Pancreas (tissue), 10 donors: ENCODE measurements around the gene AKT1S1. TPM values are rescaled to one million over a fixed set of nuclear protein-coding genes. Genes with fewer than 3 reads are reported as not detected.
"Not testable (repeated sequence)": the region's sequence is repeated elsewhere in the genome, so short reads cannot be mapped to it uniquely, and the experiment has no call there.

ENCODE experiments used
- ATAC-seq, 4 donors: fragments of 200-7000 bp; cut with Tn5 transposase; one replicate each; pipeline versions ENCODE4 v1.8.0 to v1.9.1; 2020; ENCODE audit warnings: mild to moderate bottlenecking in 4 of 4, moderate library complexity in 4 of 4
- DNase-seq, 6 donors: peaks; one replicate each; pipeline ENCODE4 v3.0.0-alpha.2; 2020
- FAIRE-seq: peaks from 2 replicates; lab custom pipeline; 2012; peaks lifted over from hg19 to GRCh38; lab: Jason Lieb, UNC
- H3K27ac ChIP-seq, 4 donors: fragments of 200-600 bp; sonication (generic); 1 replicate in 3 of 4; 2 replicates in 1 of 4; pipeline versions ENCODE4 v1.5.0 to v1.8.0; 2020
- H3K27me3 ChIP-seq, 4 donors: fragments of 200-600 bp; one replicate each; pipeline ENCODE4 v1.8.0; 2021
- H3K36me3 ChIP-seq, 3 donors: fragments of 200-600 bp; sonication (generic) in 1 of 3; one replicate each; pipeline versions ENCODE4 v1.5.0 to v1.8.0; 2020 to 2021
- H3K4me1 ChIP-seq, 3 donors: fragments of 200-600 bp; one replicate each; pipeline ENCODE4 v1.8.0; 2021
- H3K4me3 ChIP-seq, 4 donors: fragments of 200-600 bp; sonication (generic) in 2 of 4; one replicate each; pipeline versions ENCODE4 v1.5.0 to v1.8.0; 2020 to 2021
- H3K9me3 ChIP-seq, 4 donors: fragments of 200-600 bp; one replicate each; pipeline ENCODE4 v1.8.0; 2021
- CTCF ChIP-seq, 4 donors: fragments of 200-600 bp; sonication (generic) in 3 of 4; IDR thresholded peaks; one replicate each; pipeline versions ENCODE4 v1.5.0 to v1.8.0; 2021; ENCODE audit warnings: antibody characterized with exemption in 4 of 4
- WGBS, 2 donors: extraction: QIAGEN DNeasy Blood & Tissue Kit; methylation state at CpG; one replicate each; pipeline ENCODE4 v1.1.7; 2013; 5-methylcytosine and 5-hydroxymethylcytosine counted together
- intact Hi-C, 3 donors: fragments of 100-400 bp; cut with DNase I; formaldehyde crosslinking; loops; one replicate each; pipeline versions ENCODE4 v1.11.1 to v1.14.2; 2022
- microRNA-seq, 2 donors: library from miRNA; unstranded; fragments of <30 nt; microRNA quantifications; one replicate each; pipeline versions ENCODE4 to v1.1.0, GENCODE V29; 2019 to 2020
- polyA plus RNA-seq, 2 donors: library from polyadenylated mRNA; stranded (reverse); fragments of 200-250 nt; gene quantifications; one replicate each; pipeline ENCODE4 v1.2.3, GENCODE V29; 2013
- total RNA-seq, 6 donors: library from RNA; stranded (reverse); fragmentation: NEBNext Ultra II Directional in 4 of 6; extraction: Animal tissue kit (Norgen Biotek cat#: 25700) in 4 of 6; gene quantifications; one replicate each; pipeline versions ENCODE4 v1.2.1 to v1.2.4, GENCODE V29; 2021 to 2023
- donor health status: healthy with polysubstance abuse.
- donor health status: DM: no; HTN: no; CAD: no; lungs with moderate emphysema.
- donor health status: DM: no; HTN: no; CAD: no.
- donor health status: control.
- donor health status: control.
- donor health status: Bipolar disorder and iron deficiency.
- donor health status: DM: yes; HTN: yes; CAD: no.
- donor health status: DM: no; HTN: no; CAD: no.
- donor health status: DM: no; HTN: no; CAD: no.
- donor health status: DM: yes; HTN: yes; CAD: no.

The AKT1S1 gene
- total and polyA plus RNA-seq, 8 donors, result 13.8 to 31.1 (median 18.1) TPM

- DNase-seq, result no peak
- Histone ChIP-seq H3K36me3 (peaks cover 0 to 13% (median 0%) of the 10 kb centered on the region in 3 donors), H3K9me3 (no peaks in the 10 kb centered on the region), H3K27ac (no peak overlapping the region), H3K4me1 (peaks cover 18 to 23% (median 20%) of the 10 kb centered on the region in 3 donors), H3K4me3 (no peak overlapping the region), H3K27me3 (no peaks in the 10 kb centered on the region)
- TF ChIP-seq CTCF (IDR thresholded peaks at IDR 0.05), result no peak
- FAIRE-seq, result no peak
- ATAC-seq, result peak in 1 of 4 donors; percentile 9
- WGBS, 2 donors, result 82 to 84% methylated on average over 12 of the region's 12 CpGs
- intact Hi-C loops, result no loop called here
These were observed 53.7 kb downstream of the AKT1S1 start for GRCh38 chr19:49823472-49823871.

- TF ChIP-seq CTCF (IDR thresholded peaks at IDR 0.05), result no peak
- no peaks in the 10 kb centered on the region for H3K27me3 ChIP-seq
- peaks cover 22 to 30% (median 23%) of the 10 kb centered on the region in 3 donors for H3K4me1 ChIP-seq
- intact Hi-C loops, result no loop called here
- ATAC-seq (peak in 3 of 4 donors; percentile 8 to 33 (median 29)), DNase-seq (peak in 3 of 6 donors; percentile 55 to 75 (median 72)), FAIRE-seq (no peak)
- 31% methylated on average over 10 of the region's 10 CpGs for WGBS, 2 donors
- no peaks in the 10 kb centered on the region for H3K9me3 ChIP-seq
- peak overlapping the region; percentile 17 to 99 (median 50) for H3K27ac ChIP-seq
- H3K4me3 ChIP-seq, result no peak overlapping the region
- peaks cover 0 to 13% (median 0%) of the 10 kb centered on the region in 3 donors for H3K36me3 ChIP-seq
These were observed 57.0 kb downstream of the AKT1S1 start for GRCh38 chr19:49820125-49820524.

GRCh38 chr19:49819452-49820115 is 57.6 kb downstream of the AKT1S1 start:
- FAIRE-seq, ATAC-seq, H3K27me3 ChIP-seq, H3K9me3 ChIP-seq, intact Hi-C loops: not testable (repeated sequence)
- DNase-seq, result peak in 1 of 6 donors; percentile 62
- Histone ChIP-seq H3K4me1 (peaks cover 22 to 30% (median 23%) of the 10 kb centered on the region in 3 donors), H3K36me3 (peaks cover 0 to 13% (median 0%) of the 10 kb centered on the region in 3 donors), H3K4me3 (peak overlapping the region in 2 of 4 donors; percentile 55 to 65), H3K27ac (peak overlapping the region; percentile 17 to 99 (median 35))
- WGBS, 2 donors, result 39 to 50% methylated on average over 7 of the region's 7 CpGs

Small RNA genes within 50 kb of the gene (microRNA-seq; reads per million reads assigned to microRNA genes)
- gene MIR4749 (0.59 to 0.77 reads per million in 2 donors), gene MIR4750 (0 to 0.59 reads per million in 2 donors), gene MIR6800 (0 to 0.59 reads per million in 2 donors)

Other genes starting within 250 kb of the AKT1S1 start
- 10 to 100 TPM in 2 of 6 donors, 1 to 10 TPM in 4; 5.5 to 24.4 (median 7.5) TPM for gene RRAS, start 237.2 kb downstream of the AKT1S1 start, total RNA-seq
- gene RRAS, start 237.2 kb downstream of the AKT1S1 start, polyA plus RNA-seq, result 10 to 100 TPM; 27.2 to 42.9 TPM
- gene SCAF1, start 235.1 kb downstream of the AKT1S1 start, total RNA-seq, result 10 to 100 TPM; 17.3 to 34.8 (median 28.3) TPM
- gene SCAF1, start 235.1 kb downstream of the AKT1S1 start, polyA plus RNA-seq, result 10 to 100 TPM; 17.8 to 30.4 TPM
- 10 to 100 TPM; 34.4 to 66.0 (median 44.7) TPM for gene IRF3, start 211.5 kb downstream of the AKT1S1 start, total RNA-seq
- gene IRF3, start 211.5 kb downstream of the AKT1S1 start, polyA plus RNA-seq, result 100 to 1,000 TPM; 213 to 289 TPM
- gene BCL2L12, start 211.4 kb downstream of the AKT1S1 start, total RNA-seq, result 10 to 100 TPM in 2 of 6 donors, 1 to 10 TPM in 4; 6.0 to 12.0 (median 9.6) TPM
- gene BCL2L12, start 211.4 kb downstream of the AKT1S1 start, polyA plus RNA-seq, result 10 to 100 TPM; 16.2 to 16.5 TPM
- 10 to 100 TPM; 27.2 to 61.1 (median 43.3) TPM for gene PRMT1, start 200.1 kb downstream of the AKT1S1 start, total RNA-seq
- 10 to 100 TPM; 95.3 to 98.7 TPM for gene PRMT1, start 200.1 kb downstream of the AKT1S1 start, polyA plus RNA-seq
- under 1 TPM; 0.28 to 1.00 (median 0.58) TPM for gene ADM5, start 187.8 kb downstream of the AKT1S1 start, total RNA-seq
- 1 to 10 TPM; 2.4 to 2.5 TPM for gene ADM5, start 187.8 kb downstream of the AKT1S1 start, polyA plus RNA-seq
- 1 to 10 TPM in 4 of 6 donors, under 1 TPM in 2; 0.28 to 5.6 (median 2.1) TPM for gene CPT1C, start 186.2 kb downstream of the AKT1S1 start, total RNA-seq
- gene CPT1C, start 186.2 kb downstream of the AKT1S1 start, polyA plus RNA-seq, result 10 to 100 TPM; 10.5 to 12.6 TPM
- gene TSKS, start 114.0 kb downstream of the AKT1S1 start, total RNA-seq, result under 1 TPM in 3 of 6 donors, not detected in 3; 0.08 to 0.34 (median 0.09) TPM
- gene TSKS, start 114.0 kb downstream of the AKT1S1 start, polyA plus RNA-seq, result under 1 TPM; 0.35 to 0.76 TPM
- gene AP2A1, start 110.4 kb downstream of the AKT1S1 start, total RNA-seq, result 10 to 100 TPM; 29.3 to 42.8 (median 34.2) TPM
- 10 to 100 TPM; 27.1 to 29.0 TPM for gene AP2A1, start 110.4 kb downstream of the AKT1S1 start, polyA plus RNA-seq
- 10 to 100 TPM in 3 of 6 donors, 1 to 10 TPM in 3; 8.8 to 22.3 (median 12.1) TPM for gene FUZ, start 64.1 kb downstream of the AKT1S1 start, total RNA-seq
- 10 to 100 TPM; 24.3 to 30.3 TPM for gene FUZ, start 64.1 kb downstream of the AKT1S1 start, polyA plus RNA-seq
- gene MED25, start 59.1 kb downstream of the AKT1S1 start, total RNA-seq, result 10 to 100 TPM; 19.4 to 34.9 (median 24.3) TPM
- gene MED25, start 59.1 kb downstream of the AKT1S1 start, polyA plus RNA-seq, result 10 to 100 TPM; 56.8 to 60.0 TPM
- gene PTOV1, start 26.2 kb downstream of the AKT1S1 start, total RNA-seq, result 100 to 1,000 TPM in 1 of 6 donors, 10 to 100 TPM in 5; 48.8 to 116 (median 72.8) TPM
- gene PTOV1, start 26.2 kb downstream of the AKT1S1 start, polyA plus RNA-seq, result 100 to 1,000 TPM; 177 to 191 TPM
- gene PNKP, start 9.8 kb downstream of the AKT1S1 start, total RNA-seq, result 10 to 100 TPM; 28.7 to 52.4 (median 34.6) TPM
- 100 to 1,000 TPM in 1 of 2 donors, 10 to 100 TPM in 1; 76.0 to 154 TPM for gene PNKP, start 9.8 kb downstream of the AKT1S1 start, polyA plus RNA-seq
- gene TBC1D17, start 347 bp upstream of the AKT1S1 start, total RNA-seq, result 10 to 100 TPM; 21.0 to 34.3 (median 29.9) TPM
- 10 to 100 TPM; 74.0 to 99.3 TPM for gene TBC1D17, start 347 bp upstream of the AKT1S1 start, polyA plus RNA-seq
- 1 to 10 TPM in 2 of 6 donors, under 1 TPM in 4; 0.23 to 4.0 (median 0.63) TPM for gene IL4I1, start 19.5 kb upstream of the AKT1S1 start, total RNA-seq
- gene IL4I1, start 19.5 kb upstream of the AKT1S1 start, polyA plus RNA-seq, result 1 to 10 TPM in 1 of 2 donors, under 1 TPM in 1; 0.45 to 1.1 TPM
- 10 to 100 TPM in 3 of 6 donors, 1 to 10 TPM in 3; 8.2 to 16.6 (median 11.2) TPM for gene ATF5, start 51.9 kb upstream of the AKT1S1 start, total RNA-seq
- 10 to 100 TPM; 16.0 to 25.7 TPM for gene ATF5, start 51.9 kb upstream of the AKT1S1 start, polyA plus RNA-seq
- 10 to 100 TPM; 11.4 to 26.4 (median 15.0) TPM for gene NUP62, start 52.1 kb upstream of the AKT1S1 start, total RNA-seq
- gene NUP62, start 52.1 kb upstream of the AKT1S1 start, polyA plus RNA-seq, result 10 to 100 TPM; 19.6 to 20.7 TPM
- 10 to 100 TPM in 1 of 6 donors, 1 to 10 TPM in 3, under 1 TPM in 2; 0.14 to 26.5 (median 1.6) TPM for gene SIGLEC11, start 83.8 kb upstream of the AKT1S1 start, total RNA-seq
- 1 to 10 TPM in 1 of 2 donors, under 1 TPM in 1; 0.35 to 5.1 TPM for gene SIGLEC11, start 83.8 kb upstream of the AKT1S1 start, polyA plus RNA-seq
- 10 to 100 TPM; 14.4 to 32.4 (median 18.2) TPM for gene VRK3, start 148.0 kb upstream of the AKT1S1 start, total RNA-seq
- 10 to 100 TPM; 16.8 to 17.4 TPM for gene VRK3, start 148.0 kb upstream of the AKT1S1 start, polyA plus RNA-seq
- 1 to 10 TPM; 3.7 to 6.3 (median 4.2) TPM for gene ZNF473, start 148.7 kb upstream of the AKT1S1 start, total RNA-seq
- 1 to 10 TPM; 1.9 to 2.8 TPM for gene ZNF473, start 148.7 kb upstream of the AKT1S1 start, polyA plus RNA-seq